CD4-positive, alpha-beta T cell treated with Interferon alpha-2 for 1 hour (primary cell): Measurements from ENCODE around the gene NPIPA8.
"Not testable (repeated sequence)": the region's sequence is repeated elsewhere in the genome, so short reads cannot be mapped to it uniquely, and the experiment has no call there.

Experiments
- DNase-seq, 2 donors: peaks; one replicate each; pipeline ENCODE4 v3.0.0-alpha.2; 2020 to 2022

NPIPA8 gene

GRCh38 chr16:18336636-18337035 lies at the start of gene NPIPA8:
Gene NPIPA8, minus strand, starts transcription at chr16:18336736. Its CDS starts 4,074 bp downstream, at chr16:18332662.
- DNase-seq = not testable (repeated sequence)

GRCh38 chr16:18385285-18385684 lies 48.7 kb upstream of the NPIPA8 start:
- DNase-seq = not testable (repeated sequence)

DNA sequence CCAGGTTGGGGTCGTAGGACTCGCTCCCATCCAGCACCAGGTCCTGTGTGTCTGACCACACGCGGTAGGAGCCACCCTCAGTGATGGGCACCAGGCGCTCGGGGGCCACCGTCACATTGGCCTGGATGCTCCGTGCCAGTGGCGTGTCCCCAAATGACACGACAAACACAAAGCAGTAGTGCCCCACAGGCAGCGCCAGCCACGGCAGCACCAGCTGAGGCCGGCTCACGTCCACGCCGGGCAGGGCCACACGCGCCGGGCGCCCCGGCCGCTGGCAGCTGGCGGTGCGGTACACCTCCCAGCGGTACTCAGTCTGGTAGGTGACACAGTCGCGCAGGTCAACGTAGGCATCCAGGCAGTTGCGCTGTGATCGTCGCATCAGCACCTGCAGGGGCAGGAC lies 48.3 kb upstream of the NPIPA8 start:
- DNase-seq = not testable (repeated sequence)

DNA sequence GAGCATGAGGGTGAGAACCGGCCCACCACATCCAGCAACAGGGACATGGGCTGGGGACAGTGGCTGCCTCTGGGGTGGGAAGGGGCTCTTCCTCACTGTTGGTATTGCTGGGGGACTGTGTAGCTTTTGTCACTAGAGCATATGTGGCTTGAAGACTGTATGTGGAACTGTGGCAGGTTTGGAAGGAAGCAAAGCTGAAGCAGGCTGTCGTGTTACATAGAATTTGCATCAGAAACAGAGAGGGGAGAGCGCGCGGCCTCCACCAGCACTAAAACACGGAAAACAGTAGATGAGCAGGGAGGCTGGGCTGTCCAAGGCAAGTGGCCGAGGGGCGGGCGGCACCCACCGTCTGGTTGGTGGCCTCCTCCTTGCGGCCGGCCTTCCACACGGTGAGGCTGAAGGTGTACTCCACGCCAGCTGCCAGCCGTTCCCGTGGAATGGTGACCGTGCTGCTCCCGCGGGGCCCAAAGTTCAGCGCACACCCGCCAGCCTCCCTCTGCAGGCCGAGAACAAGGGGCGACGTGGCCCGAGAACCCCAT lies 47.6 kb upstream of the NPIPA8 start:
- DNase-seq = not testable (repeated sequence)

- not testable (repeated sequence) for DNase-seq
Observed at GRCh38 chr16:18382696-18383095, 46.2 kb upstream of the NPIPA8 start.

GRCh38 chr16:18347742-18348141 lies 11.2 kb upstream of the NPIPA8 start:
- DNase-seq = not testable (repeated sequence)

DNA sequence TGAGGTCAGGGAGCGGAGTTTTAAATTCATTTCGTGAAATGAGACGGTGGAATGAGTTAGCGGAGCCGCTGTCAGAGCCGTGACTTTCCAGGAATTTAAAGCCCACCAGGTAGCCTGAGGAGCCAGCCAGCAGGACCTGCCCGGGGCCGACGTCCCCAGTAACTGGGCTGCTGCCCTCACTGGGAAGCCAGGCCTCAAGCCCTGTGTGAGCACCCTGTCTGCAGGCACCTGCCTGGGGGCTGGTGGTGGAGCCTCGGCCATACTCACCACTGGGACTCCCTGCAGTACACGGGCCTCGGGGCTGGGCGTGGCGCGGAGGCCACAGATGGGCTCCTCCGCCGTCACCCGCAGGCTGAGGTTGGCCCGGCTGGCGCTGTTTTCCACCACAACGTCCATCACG lies 10.5 kb upstream of the NPIPA8 start:
- DNase-seq = not testable (repeated sequence)

DNA sequence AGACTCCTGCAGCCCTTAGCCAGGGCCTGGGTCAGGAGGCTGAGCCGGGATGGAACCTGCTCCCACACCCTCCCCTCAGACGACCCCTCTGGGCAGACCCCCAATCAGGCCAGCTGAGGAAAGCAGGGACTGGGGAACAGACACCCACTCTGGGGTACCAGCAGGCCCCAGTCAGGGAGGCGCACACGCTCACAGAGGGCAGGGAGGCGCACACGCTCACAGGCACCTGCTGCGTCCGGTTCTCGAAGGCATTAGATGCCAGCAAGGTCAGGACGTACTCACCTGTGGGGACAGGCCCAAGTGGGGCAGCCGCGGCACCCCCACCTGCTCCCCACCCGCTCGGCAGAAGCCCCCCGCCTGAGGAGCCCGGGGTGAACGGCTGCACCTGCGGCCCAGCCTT lies 8.1 kb upstream of the NPIPA8 start:
- DNase-seq = not testable (repeated sequence)

DNA sequence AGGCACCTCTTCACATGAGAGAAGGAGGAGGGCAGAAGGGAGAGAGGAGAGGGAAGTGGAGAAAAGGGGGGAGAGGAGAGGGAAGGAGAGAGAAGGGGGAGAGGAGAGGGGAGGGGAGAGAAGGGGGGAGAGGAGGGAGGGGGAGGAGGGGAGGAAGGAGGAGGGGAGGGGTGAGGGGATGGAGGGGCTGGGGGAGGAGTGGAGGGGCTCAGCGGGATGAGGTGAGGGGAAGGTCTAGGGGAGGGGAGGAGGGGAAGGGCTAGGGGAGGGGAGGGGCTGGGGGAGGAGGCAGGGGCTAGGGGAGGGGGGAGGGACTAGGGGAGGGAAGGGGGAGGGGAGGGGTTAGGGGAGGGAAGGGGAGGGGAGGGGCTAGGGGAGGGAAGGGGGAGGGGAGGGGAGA lies 5.5 kb upstream of the NPIPA8 start:
- DNase-seq = not testable (repeated sequence)

DNA sequence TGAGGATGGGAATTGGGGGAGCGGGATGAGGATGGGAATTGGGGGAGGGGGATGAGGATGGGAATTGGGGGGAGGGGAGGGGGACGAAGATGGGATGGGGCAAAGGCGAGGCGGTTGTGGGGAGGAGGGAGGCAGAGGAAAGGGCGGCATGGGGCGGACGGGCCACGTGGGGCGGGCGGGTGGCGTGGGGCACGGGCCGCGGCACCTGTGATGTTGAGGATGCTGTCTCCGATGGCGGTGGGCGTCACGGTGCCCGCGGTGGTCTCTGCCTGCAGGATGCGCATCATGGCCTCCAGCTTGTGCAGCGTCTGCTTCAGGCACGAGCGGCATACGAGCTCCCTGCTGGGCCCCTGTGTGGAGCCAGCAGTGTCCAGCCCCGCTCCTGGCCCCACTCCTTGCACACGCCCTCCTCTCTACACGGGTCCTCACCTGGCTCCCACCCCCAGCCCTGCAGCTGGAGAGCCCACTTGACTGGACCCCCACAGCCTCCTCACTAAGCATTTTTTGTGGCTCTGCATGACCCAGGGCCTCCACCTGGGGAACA lies 5.0 kb upstream of the NPIPA8 start:
- not testable (repeated sequence) for DNase-seq

- DNase-seq = not testable (repeated sequence)
Observed at GRCh38 chr16:18339210-18339609, 2.7 kb upstream of the NPIPA8 start.

DNA sequence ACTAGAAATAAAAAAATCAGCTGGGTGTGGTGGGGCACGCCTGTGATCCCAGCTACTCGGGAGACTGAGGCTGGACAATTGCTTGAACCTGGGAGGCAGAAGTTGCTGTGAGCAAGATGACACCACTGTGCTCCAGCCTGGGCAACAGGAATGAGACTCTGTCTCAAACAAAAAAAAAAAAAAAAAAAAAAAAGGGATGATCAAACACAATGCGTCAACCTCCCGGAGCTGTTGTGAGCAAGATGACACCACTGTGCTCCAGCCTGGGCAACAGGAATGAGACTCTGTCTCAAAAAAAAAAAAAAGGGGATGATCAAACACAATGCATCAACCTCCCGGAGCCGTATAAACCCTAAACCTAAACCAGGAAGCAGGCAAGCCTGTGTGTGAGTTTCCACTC lies 24.7 kb downstream of the NPIPA8 start:
- not testable (repeated sequence) for DNase-seq

GRCh38 chr16:18309159-18309558 lies 27.4 kb downstream of the NPIPA8 start:
- DNase-seq = not testable (repeated sequence)

- not testable (repeated sequence) for DNase-seq
Observed at GRCh38 chr16:18307241-18307640, 29.3 kb downstream of the NPIPA8 start.

GRCh38 chr16:18306066-18306465 lies 30.5 kb downstream of the NPIPA8 start:
- not testable (repeated sequence) for DNase-seq

- DNase-seq = not testable (repeated sequence)
Observed at GRCh38 chr16:18303059-18303706, 33.4 kb downstream of the NPIPA8 start.

- DNase-seq = not testable (repeated sequence)
Observed at GRCh38 chr16:18297714-18298113, 38.8 kb downstream of the NPIPA8 start.

GRCh38 chr16:18296931-18297330 lies 39.6 kb downstream of the NPIPA8 start:
- DNase-seq = not testable (repeated sequence)

- not testable (repeated sequence) for DNase-seq
Observed at GRCh38 chr16:18294371-18294770, 42.2 kb downstream of the NPIPA8 start.

DNA sequence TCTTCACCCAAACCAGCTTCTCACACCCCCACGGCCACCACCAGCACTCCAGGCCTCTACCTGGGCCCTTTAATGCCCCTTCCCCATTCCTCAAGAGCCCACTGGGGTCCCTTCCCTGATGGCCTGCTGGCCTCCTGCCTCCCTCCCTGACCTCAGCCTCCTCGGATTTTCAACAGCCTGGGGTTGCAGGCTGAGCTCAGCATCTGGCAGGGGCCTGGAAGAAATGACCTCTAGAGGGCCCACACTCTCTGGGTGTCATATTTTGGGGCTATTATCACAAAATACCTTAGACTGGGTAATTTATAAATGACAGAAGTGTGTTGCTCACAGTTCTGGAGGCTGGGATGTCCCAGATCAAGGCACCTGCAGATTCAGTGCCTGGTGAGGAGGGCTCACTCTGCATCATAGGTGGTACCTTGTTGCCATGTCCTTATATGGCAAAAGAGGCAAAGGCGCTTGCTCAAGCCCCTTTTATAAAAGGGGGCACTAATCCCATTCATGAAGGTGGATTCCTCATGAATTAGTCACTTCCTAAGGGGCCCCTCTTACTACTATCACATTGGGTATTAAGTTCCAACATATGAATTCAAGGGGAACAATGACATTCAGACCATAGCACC lies 43.1 kb downstream of the NPIPA8 start:
- not testable (repeated sequence) for DNase-seq

DNA sequence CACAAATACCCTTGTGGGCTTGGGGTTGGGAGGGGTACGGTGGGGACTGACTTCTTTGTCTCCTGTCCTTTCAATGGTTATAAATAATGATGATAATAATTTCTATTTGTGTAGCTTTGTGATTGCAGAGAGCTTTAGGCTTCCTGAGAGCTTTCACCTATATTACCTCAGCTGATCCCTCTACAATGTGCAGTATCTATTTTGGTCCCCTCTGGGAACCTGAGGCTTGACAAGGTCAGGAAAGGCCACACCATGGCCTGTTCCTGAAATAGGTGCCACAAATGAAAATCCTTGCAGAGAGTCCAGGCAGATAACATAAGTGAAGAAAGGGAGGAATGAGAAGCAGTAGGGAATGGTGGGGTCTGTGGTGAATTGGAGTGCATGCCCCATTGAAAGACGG lies 45.6 kb downstream of the NPIPA8 start:
- DNase-seq = not testable (repeated sequence)

DNA sequence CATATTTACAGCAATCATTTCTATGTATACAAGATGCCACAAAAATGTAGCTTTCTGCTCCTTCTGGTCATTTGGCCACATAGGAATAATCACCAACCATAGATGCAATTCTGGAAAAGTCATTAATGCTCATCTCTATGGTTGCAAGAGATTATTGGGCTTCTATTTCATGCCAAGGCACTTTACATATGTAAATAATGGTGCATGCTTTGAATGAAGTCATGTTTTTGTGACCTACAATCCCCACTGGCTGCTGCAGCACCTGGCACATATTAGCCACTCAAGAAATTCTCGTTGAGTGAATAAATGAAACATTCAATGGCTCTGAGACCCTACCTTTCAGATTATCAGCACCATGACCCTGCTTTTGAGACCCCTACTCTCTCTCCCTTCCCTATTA lies 50.2 kb downstream of the NPIPA8 start:
- not testable (repeated sequence) for DNase-seq

DNA sequence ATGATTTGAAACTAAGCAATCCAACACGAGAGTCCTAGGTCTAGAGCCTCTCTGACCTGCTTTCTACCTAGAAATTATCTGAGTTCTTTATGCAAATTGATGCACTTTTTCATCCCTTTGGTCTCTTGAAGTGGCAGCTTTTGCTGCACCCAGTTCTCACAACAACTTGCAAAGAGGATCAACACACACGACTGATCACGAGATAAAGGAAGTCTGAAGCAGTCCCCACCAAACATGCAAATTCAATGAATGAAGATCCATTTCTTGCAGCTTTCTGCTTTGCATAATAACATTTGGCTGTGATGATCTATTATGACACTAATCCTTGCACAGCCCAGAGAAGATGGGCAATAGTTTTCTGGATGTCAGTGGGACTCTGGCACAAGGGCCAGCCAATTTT lies 56.2 kb downstream of the NPIPA8 start:
- DNase-seq = not testable (repeated sequence)

DNA sequence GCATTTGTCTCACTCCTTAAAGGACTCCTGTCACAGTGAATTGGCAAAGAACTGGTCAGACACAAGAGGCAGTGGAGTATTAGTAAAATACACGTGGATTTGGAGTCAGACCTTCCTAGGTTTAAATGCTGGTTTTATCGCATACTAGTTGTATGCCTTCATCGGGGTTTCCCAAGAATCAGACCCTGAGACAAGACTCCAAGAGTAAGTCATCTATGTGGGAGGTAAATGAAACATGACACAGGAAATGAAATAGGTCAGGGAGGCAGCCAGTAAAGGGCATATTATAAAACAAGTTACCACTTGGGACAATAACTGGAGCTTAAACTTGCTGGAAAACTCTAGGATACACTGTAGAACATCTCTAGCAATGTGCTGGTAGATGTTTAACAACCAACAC lies 59.8 kb downstream of the NPIPA8 start:
- not testable (repeated sequence) for DNase-seq
